Prostate gland (tissue), 2 donors: Measurements from ENCODE around the gene TUBGCP5. TPM values are rescaled to one million over a fixed set of nuclear protein-coding genes. Genes with fewer than 3 reads are reported as not detected.

ENCODE experiments used
- DNase-seq: peaks from one replicate; pipeline ENCODE4 v3.0.0-alpha.2; 2019; ENCODE audit warnings: low spot score
- H3K27ac ChIP-seq, 2 donors: fragments of 200-600 bp; sonication (generic); 2 replicates each; pipeline ENCODE4 v1.5.1; 2017 to 2019
- H3K27me3 ChIP-seq: fragments of 200-600 bp; sonication (generic); replicated peaks from 2 replicates; pipeline ENCODE4 v1.5.1; 2019; ENCODE audit not compliant: insufficient read depth
- H3K36me3 ChIP-seq, 2 donors: fragments of 200-600 bp; sonication (generic); 1 replicate in 1 of 2; 2 replicates in 1 of 2; pipeline versions ENCODE4 v1.5.1 to v1.8.1; 2017 to 2019
- H3K4me1 ChIP-seq: fragments of 200-600 bp; sonication (generic); replicated peaks from 2 replicates; pipeline ENCODE4 v1.5.1; 2019
- H3K4me3 ChIP-seq, 2 donors: fragments of 200-600 bp; sonication (generic); 2 replicates each; pipeline ENCODE4 v1.5.1; 2017 to 2019
- H3K9me3 ChIP-seq: fragments of 200-600 bp; sonication (generic); 2 replicates; pipeline ENCODE4 v1.5.1; 2017
- CTCF ChIP-seq, 4 experiments: fragments of 200-600 bp in 2 of 4; fragments of 450-650 bp in 2 of 4; sonication (generic) in 2 of 4; IDR thresholded peaks; 1 replicate in 3 of 4; 2 replicates in 1 of 4; pipeline ENCODE4 v1.5.1; 2016 to 2019; ENCODE audit warnings: antibody characterized with exemption in 4 of 4, mild to moderate bottlenecking in 2 of 4, moderate library complexity in 2 of 4
- POLR2A ChIP-seq: fragments of 450-650 bp; IDR thresholded peaks from one replicate; pipeline ENCODE4 v1.6.1; 2016; ENCODE audit warnings: antibody characterized with exemption, mild to moderate bottlenecking
- POLR2AphosphoS5 ChIP-seq: sonication (generic); formaldehyde crosslinking; IDR thresholded peaks from one replicate; pipeline ENCODE4 v1.6.1; 2017; ENCODE audit warnings: antibody characterized with exemption
- WGBS: methylation state at CpG from one replicate; pipeline ENCODE4 v1.1.5; 2018; 5-methylcytosine and 5-hydroxymethylcytosine counted together
- intact Hi-C: fragments of 100-400 bp; cut with DNase I; formaldehyde crosslinking; loops from one replicate; pipeline ENCODE4 v1.14.2; 2022
- total RNA-seq, 2 donors: library from RNA; depleted of rRNA; stranded (reverse); fragments of >200 nt; gene quantifications; one replicate each; pipeline ENCODE4 v1.1.0, GENCODE V29; 2016

Gene TUBGCP5
- total RNA-seq, 2 donors from 2014 or later = 25.0 to 38.7 TPM

DNA sequence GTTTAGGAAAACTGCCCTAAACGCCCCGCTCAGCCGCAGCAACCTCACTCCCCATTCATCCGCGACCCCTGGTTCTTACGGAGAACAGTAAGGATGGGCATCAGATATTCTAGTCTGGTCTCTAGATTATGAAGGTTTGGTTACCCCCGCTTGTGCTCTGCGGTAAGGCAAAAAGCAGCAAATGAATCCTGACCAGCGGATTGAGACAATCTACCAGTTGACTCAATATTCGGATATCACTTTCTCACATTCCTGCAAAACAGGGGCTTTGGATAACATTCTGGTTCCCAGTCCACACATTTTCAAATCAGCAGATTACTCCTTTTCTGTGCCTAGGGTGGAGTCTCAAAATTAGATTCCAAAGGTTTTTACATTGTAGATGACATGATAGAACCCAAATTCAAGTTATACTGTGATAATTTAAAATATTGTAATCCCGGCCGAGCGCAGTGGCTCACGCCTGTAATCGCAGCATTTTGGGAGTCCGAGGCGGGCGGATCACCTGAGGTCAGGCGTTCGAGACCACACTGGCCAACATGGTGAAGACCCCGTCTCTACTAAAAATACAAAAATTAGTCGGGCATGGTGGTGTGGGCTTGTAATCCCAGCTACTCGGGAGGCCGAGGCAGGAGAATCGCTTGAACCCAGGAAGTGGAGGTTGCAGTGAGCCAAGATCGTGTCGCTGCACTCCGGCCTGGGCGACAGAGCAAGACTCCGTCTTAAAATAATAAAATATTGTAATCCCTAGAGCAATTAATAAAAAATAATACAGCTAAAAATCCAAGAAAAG, 58.1 kb downstream of the TUBGCP5 start:
- WGBS = 70% methylated on average over 30 of the region's 30 CpGs
- H3K9me3 ChIP-seq = no peaks in the 10 kb centered on the region
- DNase-seq = no peak
- TF ChIP-seq POLR2AphosphoS5 (no peak), POLR2A (no peak), CTCF (IDR thresholded peaks at IDR 0.05) (no peak)
- no peaks in the 10 kb centered on the region for H3K36me3 ChIP-seq
- H3K27me3 ChIP-seq = no peaks in the 10 kb centered on the region
- peak overlapping the region; percentile 68 to 97 for H3K4me3 ChIP-seq
- peak overlapping the region; percentile 85 to 86 for H3K27ac ChIP-seq
- intact Hi-C loops = loop anchor here (5.0 kb wide), 1 partner anchor 56 kb away; the partner anchor contains the start of gene TUBGCP5
- H3K4me1 ChIP-seq = peaks cover 6% of the 10 kb centered on the region

GRCh38 chr15:22980189-22981050, 58.9 kb downstream of the TUBGCP5 start, which contains the start of gene CYFIP1:
Gene CYFIP1 (minus strand): TSS chr15:22980368. CDS start chr15:22947285, 33,083 bp downstream.
- no peaks in the 10 kb centered on the region for H3K36me3 ChIP-seq
- H3K4me1 ChIP-seq = peaks cover 6% of the 10 kb centered on the region
- peak within 1 kb of the TSS; percentile 85 to 86 for H3K27ac ChIP-seq
- DNase-seq = peak; percentile 81
- TF ChIP-seq CTCF (IDR thresholded peaks at IDR 0.05) = no peak
- TF ChIP-seq POLR2A = peak; percentile 44
- TF ChIP-seq POLR2AphosphoS5 = peak; percentile 30
- no peaks in the 10 kb centered on the region for H3K9me3 ChIP-seq
- peak within 1 kb of the TSS; percentile 68 to 97 for H3K4me3 ChIP-seq
- 0% methylated on average over 63 of the region's 93 CpGs for WGBS
- intact Hi-C loops = loop anchor here (5.0 kb wide), 1 partner anchor 57 kb away; the partner anchor contains the start of gene TUBGCP5
- no peaks in the 10 kb centered on the region for H3K27me3 ChIP-seq

DNA sequence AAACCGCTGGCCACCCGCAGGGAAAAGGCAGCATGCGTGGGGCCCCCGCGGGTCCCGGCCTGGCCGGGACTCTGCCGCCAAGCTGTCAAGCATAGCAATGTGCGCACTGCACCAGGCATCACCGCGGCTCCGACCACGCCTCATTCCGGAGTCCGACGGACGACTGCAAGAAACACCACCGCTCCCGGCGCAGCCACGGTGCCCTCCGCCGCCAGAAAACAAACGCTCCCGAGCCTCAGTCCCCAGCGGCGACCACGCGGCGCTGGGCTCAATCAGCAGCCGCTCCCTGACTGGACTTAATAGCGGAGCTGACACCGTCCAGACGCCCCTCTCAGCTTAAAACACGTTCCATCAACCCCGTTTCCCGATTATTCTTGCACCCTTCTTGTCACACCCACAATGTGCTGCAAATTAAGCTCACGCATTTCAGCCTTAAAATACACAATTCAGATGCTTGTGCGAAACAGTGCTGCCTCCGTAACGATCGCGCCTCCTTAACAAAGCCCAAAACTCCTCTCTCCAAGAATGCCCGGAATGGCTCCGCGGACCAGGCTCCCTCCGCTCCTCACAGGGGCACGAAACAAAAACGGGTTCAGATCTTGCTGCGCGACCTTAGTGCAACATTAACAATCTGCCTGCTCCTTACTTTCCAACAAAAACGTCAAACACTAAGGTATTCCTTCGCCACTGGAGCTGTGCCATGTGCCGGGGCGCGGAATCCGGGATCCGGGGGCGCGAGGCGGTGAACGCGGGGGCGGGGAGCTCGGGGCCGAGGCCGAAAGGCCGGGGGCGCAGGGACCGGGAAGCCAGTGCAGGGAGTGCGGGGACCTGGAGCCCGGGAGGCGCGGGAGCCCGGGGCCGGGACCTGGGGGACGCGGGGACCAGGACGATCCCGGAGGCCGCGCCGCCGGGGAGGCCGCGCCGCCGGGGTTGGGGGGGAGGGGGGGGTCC, 59.9 kb downstream of the TUBGCP5 start:
- Histone ChIP-seq H3K4me1 (peaks cover 6% of the 10 kb centered on the region), H3K4me3 (peak overlapping the region; percentile 68 to 97), H3K9me3 (no peaks in the 10 kb centered on the region), H3K27ac (peak overlapping the region; percentile 85 to 86), H3K27me3 (no peaks in the 10 kb centered on the region), H3K36me3 (no peaks in the 10 kb centered on the region)
- TF ChIP-seq POLR2A (no peak), CTCF (IDR thresholded peaks at IDR 0.05) (peak in 1 of 4 experiments; percentile 9), POLR2AphosphoS5 (no peak)
- intact Hi-C loops = loop anchor here (5.0 kb wide), 1 partner anchor 58 kb away; the partner anchor contains the start of gene TUBGCP5
- peak; percentile 62 for DNase-seq
- WGBS = under 1% methylated on average over 70 of the region's 88 CpGs

DNA sequence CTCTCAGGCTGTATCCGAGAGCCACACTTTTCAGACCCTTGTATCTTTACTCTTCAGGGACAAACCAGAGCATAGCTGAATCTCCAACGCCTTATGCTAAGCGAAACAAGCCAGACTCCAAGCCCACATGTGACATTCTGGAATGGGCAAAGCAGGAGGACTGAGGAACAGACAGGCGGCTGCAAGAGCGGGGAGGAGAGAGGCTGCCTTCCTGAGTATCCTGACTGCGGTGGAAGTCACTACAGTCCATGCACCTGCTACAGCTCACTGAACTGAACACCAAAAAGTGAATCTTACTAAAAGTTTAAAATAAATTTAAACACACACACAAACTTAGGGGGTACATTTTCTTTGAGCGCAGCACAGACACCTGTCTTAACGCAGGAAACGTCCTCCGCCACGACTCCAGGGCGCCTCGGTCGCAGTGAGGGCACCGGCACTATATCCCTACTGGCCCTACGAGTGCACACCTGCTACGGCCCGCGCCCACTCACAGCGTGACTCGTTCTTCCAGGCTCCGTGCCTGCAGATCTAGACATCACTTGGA, 60.6 kb downstream of the TUBGCP5 start:
- Histone ChIP-seq H3K27ac (peak overlapping the region in 1 of 2 donors; percentile 85), H3K9me3 (no peaks in the 10 kb centered on the region), H3K27me3 (no peaks in the 10 kb centered on the region), H3K36me3 (no peaks in the 10 kb centered on the region), H3K4me1 (peaks cover 6% of the 10 kb centered on the region), H3K4me3 (peak overlapping the region; percentile 68 to 97)
- TF ChIP-seq POLR2AphosphoS5 (no peak), CTCF (IDR thresholded peaks at IDR 0.05) (no peak), POLR2A (no peak)
- WGBS = 16% methylated on average over 22 of the region's 22 CpGs
- DNase-seq = no peak
- intact Hi-C loops = no loop called here
